ENCODE measurements around the gene HSPB3. TPM values are rescaled to one million over a fixed set of nuclear protein-coding genes. Genes with fewer than 3 reads are reported as not detected.

Gene HSPB3
- total RNA-seq, 3 donors from 2014 or later = not detected

GRCh38 chr5:54469622-54470021 lies 14.1 kb downstream of the HSPB3 start:
- Histone ChIP-seq H3K27me3 (no peaks in the 10 kb centered on the region), H3K36me3 (no peaks in the 10 kb centered on the region), H3K4me1 (no peaks in the 10 kb centered on the region), H3K27ac (peak overlapping the region; percentile 30 to 63), H3K9me3 (peaks cover 0 to 4% of the 10 kb centered on the region in 2 donors), H3K4me3 (peak overlapping the region in 2 of 3 donors; percentile 10 to 46)
- intact Hi-C loops (cut with DNase I; ENCODE audit: low total_unique reads) = loop anchor here (1.0 kb wide), 1 partner anchor 28 kb away; no protein-coding TSS in a partner anchor
- TF ChIP-seq, protein P1, sequence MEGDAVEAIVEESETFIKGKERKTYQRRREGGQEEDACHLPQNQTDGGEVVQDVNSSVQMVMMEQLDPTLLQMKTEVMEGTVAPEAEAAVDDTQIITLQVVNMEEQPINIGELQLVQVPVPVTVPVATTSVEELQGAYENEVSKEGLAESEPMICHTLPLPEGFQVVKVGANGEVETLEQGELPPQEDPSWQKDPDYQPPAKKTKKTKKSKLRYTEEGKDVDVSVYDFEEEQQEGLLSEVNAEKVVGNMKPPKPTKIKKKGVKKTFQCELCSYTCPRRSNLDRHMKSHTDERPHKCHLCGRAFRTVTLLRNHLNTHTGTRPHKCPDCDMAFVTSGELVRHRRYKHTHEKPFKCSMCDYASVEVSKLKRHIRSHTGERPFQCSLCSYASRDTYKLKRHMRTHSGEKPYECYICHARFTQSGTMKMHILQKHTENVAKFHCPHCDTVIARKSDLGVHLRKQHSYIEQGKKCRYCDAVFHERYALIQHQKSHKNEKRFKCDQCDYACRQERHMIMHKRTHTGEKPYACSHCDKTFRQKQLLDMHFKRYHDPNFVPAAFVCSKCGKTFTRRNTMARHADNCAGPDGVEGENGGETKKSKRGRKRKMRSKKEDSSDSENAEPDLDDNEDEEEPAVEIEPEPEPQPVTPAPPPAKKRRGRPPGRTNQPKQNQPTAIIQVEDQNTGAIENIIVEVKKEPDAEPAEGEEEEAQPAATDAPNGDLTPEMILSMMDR (IDR thresholded peaks at IDR 0.05) = no peak
- TF ChIP-seq POLR2A (IDR thresholded peaks at IDR 0.05) (no peak), POLR2AphosphoS5 (IDR thresholded peaks at IDR 0.05) (no peak)
- DNase-seq (ENCODE audit: low spot score in 2 of 2) = no peak

DNA sequence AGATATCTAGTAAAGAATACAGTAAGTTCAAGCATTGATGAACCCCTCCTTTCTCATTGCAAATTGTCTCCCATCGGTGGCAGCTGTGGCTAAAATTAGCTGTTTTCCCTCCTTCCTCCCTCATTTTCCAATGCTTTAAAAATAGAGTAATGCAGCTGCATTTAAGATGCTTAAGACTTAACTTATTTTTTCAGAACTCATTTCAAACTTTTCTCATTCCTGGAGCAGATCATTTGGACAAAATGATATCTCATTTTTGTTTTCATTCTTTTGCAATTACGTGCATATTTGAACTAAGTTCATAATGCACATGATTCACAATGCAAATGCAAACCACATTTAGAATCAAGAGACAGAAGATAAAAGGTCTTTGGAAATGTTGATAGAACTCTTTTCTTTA lies 14.6 kb downstream of the HSPB3 start:
- peak overlapping the region in 2 of 3 donors; percentile 10 to 46 for H3K4me3 ChIP-seq
- TF ChIP-seq POLR2A (IDR thresholded peaks at IDR 0.05) (no peak), POLR2AphosphoS5 (IDR thresholded peaks at IDR 0.05) (no peak)
- TF ChIP-seq, protein P1 (IDR thresholded peaks at IDR 0.05) = no peak
- no peaks in the 10 kb centered on the region for H3K27me3 ChIP-seq
- peak overlapping the region; percentile 30 to 63 for H3K27ac ChIP-seq
- no peaks in the 10 kb centered on the region for H3K36me3 ChIP-seq
- no peak for DNase-seq (ENCODE audit: low spot score in 2 of 2)
- H3K9me3 ChIP-seq = peaks cover 0 to 4% of the 10 kb centered on the region in 2 donors
- intact Hi-C loops (cut with DNase I; ENCODE audit: low total_unique reads) = loop anchor here (1.0 kb wide), 1 partner anchor 27 kb away; no protein-coding TSS in a partner anchor
- no peaks in the 10 kb centered on the region for H3K4me1 ChIP-seq

DNA sequence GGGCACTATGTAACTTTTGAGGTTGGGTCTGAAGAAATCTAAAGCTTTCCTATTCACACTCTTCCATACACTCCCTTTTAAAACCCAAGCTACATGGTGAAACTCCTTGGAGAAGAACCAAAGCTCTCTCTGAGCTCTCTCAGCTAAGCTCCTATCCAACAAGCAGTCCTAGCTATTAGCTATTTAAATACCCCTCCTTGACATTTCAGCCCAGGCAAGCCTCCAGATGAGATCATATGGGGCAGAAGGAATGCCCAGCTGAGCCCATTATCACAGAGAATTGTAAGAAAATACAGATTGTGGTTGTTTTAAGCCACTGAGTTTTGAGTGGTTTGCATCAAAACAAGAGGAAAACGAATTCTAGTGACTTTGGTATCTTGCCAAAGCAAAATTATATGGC lies 15.2 kb downstream of the HSPB3 start:
- DNase-seq (ENCODE audit: low spot score in 2 of 2) = no peak
- H3K4me1 ChIP-seq = no peaks in the 10 kb centered on the region
- intact Hi-C loops (cut with DNase I; ENCODE audit: low total_unique reads) = loop anchor here (1.0 kb wide), 1 partner anchor 27 kb away; no protein-coding TSS in a partner anchor
- no peak for TF ChIP-seq POLR2AphosphoS5 (IDR thresholded peaks at IDR 0.05)
- no peak for TF ChIP-seq POLR2A (IDR thresholded peaks at IDR 0.05)
- TF ChIP-seq, protein P1 (IDR thresholded peaks at IDR 0.05) = no peak
- H3K27ac ChIP-seq = peak overlapping the region in 1 of 2 donors; percentile 30
- peaks cover 0 to 4% of the 10 kb centered on the region in 2 donors for H3K9me3 ChIP-seq
- no peaks in the 10 kb centered on the region for H3K27me3 ChIP-seq
- no peaks in the 10 kb centered on the region for H3K36me3 ChIP-seq
- H3K4me3 ChIP-seq = no peak overlapping the region

- intact Hi-C loops (cut with DNase I; ENCODE audit: low total_unique reads) = no loop called here
- no peaks in the 10 kb centered on the region for H3K27me3 ChIP-seq
- H3K27ac ChIP-seq = no peak overlapping the region
- no peak overlapping the region for H3K4me3 ChIP-seq
- TF ChIP-seq, protein P1 (IDR thresholded peaks at IDR 0.05) = no peak
- TF ChIP-seq POLR2AphosphoS5 (IDR thresholded peaks at IDR 0.05) (no peak), POLR2A (IDR thresholded peaks at IDR 0.05) (no peak)
- no peak for DNase-seq (ENCODE audit: low spot score in 2 of 2)
- no peaks in the 10 kb centered on the region for H3K4me1 ChIP-seq
- peaks cover 0 to 2% of the 10 kb centered on the region in 2 donors for H3K9me3 ChIP-seq
- no peaks in the 10 kb centered on the region for H3K36me3 ChIP-seq
Observed at GRCh38 chr5:54471398-54471797, 15.9 kb downstream of the HSPB3 start.

GRCh38 chr5:54476682-54477081 lies 21.2 kb downstream of the HSPB3 start:
- no peaks in the 10 kb centered on the region for H3K9me3 ChIP-seq

More at GRCh38 chr5:54476682-54477081, 21.2 kb downstream of the HSPB3 start:
- intact Hi-C loops (cut with DNase I; ENCODE audit: low total_unique reads) = no loop called here
- Histone ChIP-seq H3K36me3 (no peaks in the 10 kb centered on the region), H3K4me1 (no peaks in the 10 kb centered on the region), H3K27me3 (no peaks in the 10 kb centered on the region), H3K4me3 (no peak overlapping the region), H3K27ac (no peak overlapping the region)
- DNase-seq (ENCODE audit: low spot score in 2 of 2) = no peak
- TF ChIP-seq POLR2AphosphoS5 (IDR thresholded peaks at IDR 0.05) (no peak), POLR2A (IDR thresholded peaks at IDR 0.05) (no peak)
- TF ChIP-seq, protein P1 (IDR thresholded peaks at IDR 0.05) = no peak

Data from breast epithelium (tissue), 4 donors.